IPS DF 4.7 (cell line): ENCODE data around the gene GCC2.
A peak's percentile ranks its signal among the peaks of the same experiment; 100 is the strongest.
"Not testable (repeated sequence)": the region's sequence is repeated elsewhere in the genome, so short reads cannot be mapped to it uniquely, and the experiment has no call there.

ENCODE experiments used
- DNase-seq: peaks from one replicate; pipeline ENCODE4 v3.0.0-alpha.2; 2013; ENCODE audit warnings: low spot score; ENCODE audit errors: extremely low read depth

GCC2 gene

DNA sequence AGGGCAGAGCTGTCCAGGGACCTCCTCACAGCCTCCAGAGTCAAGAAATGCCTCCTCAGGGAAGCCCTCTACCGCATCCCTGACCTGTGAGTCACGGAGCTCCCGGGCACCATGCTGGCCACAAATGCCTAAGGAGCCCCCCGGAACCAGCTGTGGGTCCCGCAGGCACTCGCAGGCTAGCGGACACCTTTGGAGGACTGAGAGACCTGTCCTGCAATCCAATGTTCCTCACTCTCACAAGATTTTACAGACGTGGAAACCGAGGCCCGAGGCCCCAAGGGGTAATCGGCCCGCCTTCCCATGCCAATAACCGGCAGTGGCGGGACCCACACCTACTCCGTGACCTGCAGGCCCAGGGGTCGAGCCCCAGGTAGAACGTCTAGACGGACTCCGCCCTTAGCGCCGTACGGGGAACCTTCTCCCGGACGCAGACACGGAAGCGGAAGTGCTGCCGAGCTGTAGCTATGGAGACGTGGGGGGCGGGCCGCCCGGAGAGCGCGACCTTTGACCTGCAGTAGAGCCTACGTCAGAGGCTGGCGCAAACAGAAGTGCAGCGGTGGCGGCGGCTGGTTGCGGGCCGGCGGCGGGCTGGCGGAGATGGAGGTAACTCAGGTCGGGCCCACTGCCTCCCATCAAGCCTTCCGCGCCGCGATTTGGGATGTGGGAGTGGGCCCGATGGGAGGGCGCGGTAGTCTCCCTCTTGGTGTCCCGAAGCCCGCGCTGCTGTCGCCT is at the start of gene GCC2:
Gene GCC2 (plus strand): TSS at position 529 of the 732 bp plus-strand sequence. CDS start 69 bp downstream, at position 598.
- peak; percentile 81 for DNase-seq

GRCh38 chr2:108399479-108399878 is 49.5 kb upstream of the GCC2 start:
- DNase-seq: no peak

- no peak for DNase-seq
Observed at GRCh38 chr2:108401800-108402199, 47.2 kb upstream of the GCC2 start.

DNA sequence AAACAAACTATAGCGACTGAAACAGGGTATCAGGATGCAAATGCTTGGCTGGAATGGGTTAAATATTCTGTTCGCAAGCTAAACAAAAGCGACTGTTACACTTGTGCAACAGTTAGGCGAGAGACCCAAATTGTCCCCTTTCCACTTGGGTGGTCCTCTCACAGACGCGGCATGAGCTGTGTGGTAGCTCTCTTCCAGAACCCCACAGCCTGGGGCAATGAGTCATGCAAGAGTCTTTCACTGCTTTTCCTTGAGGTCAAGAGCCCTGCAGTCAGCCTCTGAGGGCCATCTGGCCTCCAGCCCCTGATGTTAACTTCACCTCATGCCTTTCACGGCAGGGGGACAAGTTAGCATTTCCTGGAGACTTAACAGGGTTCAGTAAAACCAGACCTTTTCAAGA is 45.5 kb upstream of the GCC2 start:
- peak; percentile 87 for DNase-seq

- no peak for DNase-seq
Observed at GRCh38 chr2:108404784-108405397, 44.1 kb upstream of the GCC2 start.

DNA sequence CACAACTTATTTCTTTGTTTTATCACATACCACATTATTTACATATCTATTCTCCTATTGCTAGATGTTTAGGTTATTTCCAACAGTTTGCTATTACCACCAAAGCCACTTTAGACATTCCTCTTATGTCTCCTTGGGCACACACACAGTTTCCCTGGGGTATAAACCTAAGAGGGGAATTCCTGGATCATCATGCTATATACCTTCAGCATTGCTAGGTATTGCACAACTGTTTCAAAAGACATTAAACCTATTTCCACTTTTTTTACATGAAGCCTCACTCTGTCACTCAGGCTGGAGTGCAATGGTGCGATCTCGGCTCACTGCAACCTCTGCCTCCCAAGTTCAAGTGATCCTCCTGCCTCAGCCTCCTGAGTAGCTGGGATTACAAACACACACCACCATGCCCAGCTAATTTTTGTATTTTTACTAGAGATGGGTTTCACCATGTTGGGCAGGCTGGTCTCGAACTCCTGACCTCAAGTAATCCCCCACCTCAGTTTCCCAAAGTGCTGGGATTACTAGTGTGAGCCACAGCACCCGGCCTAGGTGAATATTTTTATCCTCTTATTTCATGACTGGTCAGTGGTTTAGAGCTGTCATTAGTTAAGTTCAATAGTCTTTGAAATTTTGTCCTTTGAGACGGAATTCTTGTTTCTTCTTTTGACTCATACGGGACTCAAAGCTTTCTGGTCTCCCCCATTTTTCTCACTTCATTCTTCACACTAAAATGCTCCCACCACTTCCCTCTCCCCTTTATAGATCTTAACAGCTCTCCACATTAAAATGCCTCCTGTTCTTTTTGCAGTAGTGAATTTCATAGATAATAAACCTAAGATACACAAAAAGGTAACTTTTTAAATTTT is 40.9 kb upstream of the GCC2 start:
- no peak for DNase-seq

GRCh38 chr2:108409768-108410167 is 39.2 kb upstream of the GCC2 start:
- DNase-seq: no peak

GRCh38 chr2:108412995-108413710 is 35.9 kb upstream of the GCC2 start:
- DNase-seq: no peak

DNA sequence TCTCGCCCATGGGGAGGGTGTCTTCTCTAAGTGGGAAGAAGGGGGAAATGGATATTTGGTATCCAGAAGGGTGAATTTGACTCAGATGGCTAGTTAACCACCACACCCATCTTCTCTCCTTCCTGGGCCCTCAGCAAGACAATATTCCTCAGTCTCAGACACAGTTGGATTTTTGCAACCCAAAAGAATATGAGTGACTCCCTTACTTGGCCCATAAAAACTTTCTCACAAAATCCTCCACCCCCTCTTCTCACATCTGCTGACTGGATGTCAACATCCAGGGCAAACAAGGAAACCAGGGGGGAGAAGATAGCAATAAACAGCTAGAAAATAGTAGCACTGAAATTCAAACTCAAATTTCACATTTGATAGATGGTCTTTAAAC is 35.3 kb upstream of the GCC2 start:
- DNase-seq: no peak

DNA sequence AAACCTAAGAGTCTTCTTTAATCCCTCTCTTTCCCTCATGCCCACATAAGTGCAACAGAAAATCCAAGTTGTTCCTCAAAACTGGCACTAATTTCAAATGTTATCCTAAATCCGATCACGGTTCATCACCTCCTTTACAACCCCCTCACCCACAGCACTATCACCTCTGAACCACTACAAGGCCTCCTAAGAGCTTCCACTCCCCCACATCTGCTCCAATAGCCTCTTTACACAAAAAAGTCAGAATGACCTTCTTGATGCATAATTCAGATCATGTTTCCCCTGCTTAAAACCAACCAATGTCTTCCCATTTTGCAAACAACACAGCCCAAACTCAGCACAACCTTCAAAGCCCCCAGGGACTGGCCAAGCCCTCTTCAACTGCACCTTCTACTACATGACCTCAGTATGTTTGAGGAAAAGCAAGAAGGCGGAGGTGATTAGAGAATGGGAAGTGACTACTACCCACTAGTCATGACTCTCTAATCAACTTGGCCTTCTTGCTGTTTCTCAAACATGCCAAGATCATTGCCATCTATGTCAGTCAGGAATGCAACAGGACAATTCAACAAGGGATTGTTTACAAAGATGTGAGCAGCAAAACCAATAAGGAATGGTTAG is 34.6 kb upstream of the GCC2 start:
- DNase-seq: no peak

GRCh38 chr2:108414945-108415344 is 34.1 kb upstream of the GCC2 start:
- DNase-seq: no peak

DNA sequence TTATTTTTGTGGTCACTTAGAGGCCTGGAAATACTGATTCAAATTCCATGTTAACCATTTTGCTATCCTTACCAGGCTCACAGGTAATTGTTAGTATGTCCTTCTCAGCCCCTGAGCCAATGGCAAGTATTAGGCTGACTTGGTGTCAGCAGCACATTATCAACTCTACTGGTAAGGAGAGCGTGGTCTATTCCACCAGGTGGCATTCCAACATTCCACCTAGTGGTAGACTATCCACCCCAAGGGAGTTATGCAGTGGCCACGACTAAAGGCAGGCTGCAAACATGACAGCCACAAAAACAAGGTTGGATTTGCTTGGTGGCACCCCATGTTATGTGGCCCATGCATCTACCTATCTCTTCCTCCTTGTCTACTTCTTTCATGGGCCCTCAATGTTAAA is 31.8 kb upstream of the GCC2 start:
- no peak for DNase-seq

GRCh38 chr2:108418416-108418815 is 30.6 kb upstream of the GCC2 start:
- no peak for DNase-seq

DNA sequence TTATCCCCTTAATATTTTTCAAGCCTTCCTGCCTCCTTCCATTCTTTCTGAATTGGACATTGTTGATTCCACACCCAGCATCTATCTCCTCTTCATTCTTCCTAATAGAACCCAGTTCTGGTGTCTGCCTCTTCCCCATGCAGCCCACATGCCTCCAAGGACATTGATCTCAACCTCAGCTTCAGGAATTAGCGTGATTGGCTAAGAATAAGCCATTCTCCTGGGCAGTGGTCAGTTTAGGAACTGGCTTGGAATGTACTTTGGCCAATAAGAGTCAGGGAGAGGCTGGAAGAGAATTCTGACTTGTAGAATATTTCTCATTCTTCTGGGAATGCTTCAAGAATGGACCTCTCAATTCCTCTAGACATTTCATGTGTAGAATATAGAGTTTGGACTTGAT is 25.9 kb upstream of the GCC2 start:
- no peak for DNase-seq

- DNase-seq: no peak
Observed at GRCh38 chr2:108423502-108424251, 25.3 kb upstream of the GCC2 start.

GRCh38 chr2:108428286-108429009 is 20.6 kb upstream of the GCC2 start:
- no peak for DNase-seq

GRCh38 chr2:108435578-108435977 is 13.4 kb upstream of the GCC2 start:
- DNase-seq: not testable (repeated sequence)

DNA sequence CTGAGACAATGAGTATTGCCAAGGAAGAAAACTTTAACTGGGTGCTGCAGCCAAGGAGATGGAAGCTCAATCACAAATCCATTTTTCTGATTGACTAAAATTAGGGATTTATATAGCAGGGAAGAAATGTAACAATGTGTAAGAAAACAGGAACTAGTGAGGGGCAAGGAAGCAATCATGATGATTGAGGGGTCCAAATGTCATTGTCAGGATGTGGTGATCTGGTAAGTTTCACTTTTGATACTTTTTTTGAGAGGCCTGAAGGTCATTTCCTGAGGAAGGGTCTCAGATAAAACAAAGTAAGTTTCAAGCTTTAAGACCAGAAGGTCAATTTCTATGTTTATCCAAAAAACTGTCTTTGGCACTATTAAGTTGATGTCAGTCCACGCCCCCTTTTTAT is 12.0 kb upstream of the GCC2 start:
- no peak for DNase-seq

GRCh38 chr2:108441712-108442111 is 7.3 kb upstream of the GCC2 start:
- DNase-seq: no peak
